Lower leg skin (tissue), 3 donors: ENCODE measurements around the gene CASP7.

Source experiments
- POLR2A ChIP-seq, 2 donors: fragments of 450-650 bp; IDR thresholded peaks; one replicate each; pipeline ENCODE4 v1.6.1; 2016 to 2017; ENCODE audit warnings: antibody characterized with exemption in 2 of 2, mild to moderate bottlenecking in 1 of 2, moderate library complexity in 1 of 2
- TF ChIP-seq, protein P1 (sequence below), 3 donors: fragments of 450-650 bp; IDR thresholded peaks; one replicate each; pipeline ENCODE4 v1.5.1; 2016; ENCODE audit warnings: antibody characterized with exemption in 3 of 3, mild to moderate bottlenecking in 3 of 3, moderate library complexity in 2 of 3

DNA sequence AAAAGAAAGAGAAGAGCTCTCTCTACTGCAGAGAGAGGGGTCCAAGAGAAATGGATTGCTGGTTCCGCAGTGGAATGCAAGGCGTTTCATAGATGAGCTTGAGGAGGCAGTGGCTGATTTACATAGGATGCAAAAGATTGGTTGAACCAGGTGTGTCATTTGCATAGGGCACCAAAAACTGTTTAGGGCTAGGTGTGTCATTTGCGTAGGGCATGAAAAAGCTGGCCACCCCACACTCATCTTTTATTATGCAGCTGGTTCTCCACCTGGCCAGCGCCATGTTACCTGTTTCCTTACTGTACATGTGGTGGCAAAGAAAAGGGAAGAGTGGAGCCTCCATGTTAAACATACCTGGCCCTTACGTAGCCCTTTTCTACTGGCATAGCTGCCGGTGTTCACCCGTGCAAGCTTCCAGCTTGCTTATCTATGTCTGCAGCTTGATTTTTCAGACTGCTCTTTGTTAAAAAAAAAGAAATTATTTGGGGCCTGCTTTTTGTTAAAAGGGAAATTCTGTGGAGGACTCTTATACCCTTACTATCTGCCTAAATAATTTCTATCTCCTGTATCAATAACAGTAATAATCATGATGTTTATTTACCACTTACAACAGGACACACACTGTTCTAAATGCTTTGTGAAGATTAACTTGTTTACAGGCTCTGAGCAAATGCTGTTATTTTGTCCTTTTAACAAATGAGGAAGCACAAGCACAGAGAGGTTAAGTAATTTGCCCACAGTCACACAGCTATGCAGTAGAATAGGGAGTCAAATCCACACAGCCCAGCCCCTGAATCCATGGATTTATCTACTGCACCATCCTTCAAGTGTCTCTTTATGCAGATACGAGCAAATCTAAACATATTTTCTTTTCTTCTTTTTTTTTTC lies 33.3 kb downstream of the CASP7 start:
- no peak for TF ChIP-seq POLR2A (IDR thresholded peaks at IDR 0.05)
- TF ChIP-seq, protein P1, sequence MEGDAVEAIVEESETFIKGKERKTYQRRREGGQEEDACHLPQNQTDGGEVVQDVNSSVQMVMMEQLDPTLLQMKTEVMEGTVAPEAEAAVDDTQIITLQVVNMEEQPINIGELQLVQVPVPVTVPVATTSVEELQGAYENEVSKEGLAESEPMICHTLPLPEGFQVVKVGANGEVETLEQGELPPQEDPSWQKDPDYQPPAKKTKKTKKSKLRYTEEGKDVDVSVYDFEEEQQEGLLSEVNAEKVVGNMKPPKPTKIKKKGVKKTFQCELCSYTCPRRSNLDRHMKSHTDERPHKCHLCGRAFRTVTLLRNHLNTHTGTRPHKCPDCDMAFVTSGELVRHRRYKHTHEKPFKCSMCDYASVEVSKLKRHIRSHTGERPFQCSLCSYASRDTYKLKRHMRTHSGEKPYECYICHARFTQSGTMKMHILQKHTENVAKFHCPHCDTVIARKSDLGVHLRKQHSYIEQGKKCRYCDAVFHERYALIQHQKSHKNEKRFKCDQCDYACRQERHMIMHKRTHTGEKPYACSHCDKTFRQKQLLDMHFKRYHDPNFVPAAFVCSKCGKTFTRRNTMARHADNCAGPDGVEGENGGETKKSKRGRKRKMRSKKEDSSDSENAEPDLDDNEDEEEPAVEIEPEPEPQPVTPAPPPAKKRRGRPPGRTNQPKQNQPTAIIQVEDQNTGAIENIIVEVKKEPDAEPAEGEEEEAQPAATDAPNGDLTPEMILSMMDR (IDR thresholded peaks at IDR 0.05): no peak
